Karpas-422 (cell line): ENCODE data around the gene MAPRE3. TPM values are rescaled to one million over a fixed set of nuclear protein-coding genes. Genes with fewer than 3 reads are reported as not detected.

ENCODE experiments used
- DNase-seq: peaks from one replicate; pipeline ENCODE4 v3.0.0-alpha.2; 2015
- H2AFZ ChIP-seq: fragments of 200-600 bp; sonication (generic); 2 replicates; pipeline ENCODE4 v1.6.1; 2014; ENCODE audit warnings: antibody characterized with exemption, low read length, mixed read lengths
- H3K27ac ChIP-seq: fragments of 200-600 bp; sonication (generic); 2 replicates; pipeline ENCODE4 v1.5.1; 2014; ENCODE audit warnings: mild to moderate bottlenecking, low read length, moderate library complexity
- H3K27me3 ChIP-seq: fragments of 200-600 bp; sonication (generic); 2 replicates; pipeline ENCODE4 v1.6.1; 2014; ENCODE audit warnings: low read length, mixed read lengths
- H3K36me3 ChIP-seq: fragments of 200-600 bp; sonication (generic); 2 replicates; pipeline ENCODE4 v1.6.1; 2014; ENCODE audit warnings: low read length, mixed read lengths; ENCODE audit not compliant: insufficient read depth
- H3K4me1 ChIP-seq: fragments of 200-600 bp; sonication (generic); 2 replicates; pipeline ENCODE4 v1.6.1; 2014; ENCODE audit warnings: mild to moderate bottlenecking, low read length, mixed read lengths
- H3K4me2 ChIP-seq: fragments of 200-600 bp; sonication (generic); 2 replicates; pipeline ENCODE4 v1.6.1; 2014; ENCODE audit warnings: low read length, low read depth, mild to moderate bottlenecking; ENCODE audit not compliant: poor library complexity, severe bottlenecking
- H3K4me3 ChIP-seq: fragments of 200-600 bp; sonication (generic); 2 replicates; pipeline ENCODE4 v1.5.1; 2014; ENCODE audit warnings: mild to moderate bottlenecking, antibody characterized with exemption, low read length, mixed read lengths
- H3K79me2 ChIP-seq: fragments of 200-600 bp; sonication (generic); 2 replicates; pipeline ENCODE4 v1.6.1; 2014; ENCODE audit warnings: mild to moderate bottlenecking, low read length, mixed read lengths
- H3K9ac ChIP-seq: fragments of 200-600 bp; sonication (generic); 2 replicates; pipeline ENCODE4 v1.6.0; 2014; ENCODE audit warnings: low read length
- H3K9me2 ChIP-seq: fragments of 200-600 bp; sonication (generic), shearing (Covaris generic); replicated peaks from 2 replicates; pipeline ENCODE4 v1.6.0; 2014; ENCODE audit warnings: mild to moderate bottlenecking, low read length, moderate library complexity; ENCODE audit not compliant: insufficient read depth
- H3K9me3 ChIP-seq: fragments of 300-700, 200-600 bp; sonication (generic); 2 replicates; pipeline ENCODE4 v1.6.1; 2014; ENCODE audit warnings: low read length, mixed read lengths
- H4K20me1 ChIP-seq: fragments of 200-600 bp; sonication (generic); 2 replicates; pipeline ENCODE4 v1.6.1; 2014; ENCODE audit warnings: mild to moderate bottlenecking, antibody characterized with exemption, low read length, low read depth; ENCODE audit not compliant: insufficient read depth
- total RNA-seq: library from RNA; depleted of rRNA; stranded (reverse); fragments of >200 nt; shearing (Covaris generic); gene quantifications from 2 replicates; pipeline ENCODE4 v1.2.3, GENCODE V29; 2014; ENCODE audit warnings: low replicate concordance

The MAPRE3 gene
- total RNA-seq, 1 experiment from 2014 or later, result 0.30 TPM

DNA sequence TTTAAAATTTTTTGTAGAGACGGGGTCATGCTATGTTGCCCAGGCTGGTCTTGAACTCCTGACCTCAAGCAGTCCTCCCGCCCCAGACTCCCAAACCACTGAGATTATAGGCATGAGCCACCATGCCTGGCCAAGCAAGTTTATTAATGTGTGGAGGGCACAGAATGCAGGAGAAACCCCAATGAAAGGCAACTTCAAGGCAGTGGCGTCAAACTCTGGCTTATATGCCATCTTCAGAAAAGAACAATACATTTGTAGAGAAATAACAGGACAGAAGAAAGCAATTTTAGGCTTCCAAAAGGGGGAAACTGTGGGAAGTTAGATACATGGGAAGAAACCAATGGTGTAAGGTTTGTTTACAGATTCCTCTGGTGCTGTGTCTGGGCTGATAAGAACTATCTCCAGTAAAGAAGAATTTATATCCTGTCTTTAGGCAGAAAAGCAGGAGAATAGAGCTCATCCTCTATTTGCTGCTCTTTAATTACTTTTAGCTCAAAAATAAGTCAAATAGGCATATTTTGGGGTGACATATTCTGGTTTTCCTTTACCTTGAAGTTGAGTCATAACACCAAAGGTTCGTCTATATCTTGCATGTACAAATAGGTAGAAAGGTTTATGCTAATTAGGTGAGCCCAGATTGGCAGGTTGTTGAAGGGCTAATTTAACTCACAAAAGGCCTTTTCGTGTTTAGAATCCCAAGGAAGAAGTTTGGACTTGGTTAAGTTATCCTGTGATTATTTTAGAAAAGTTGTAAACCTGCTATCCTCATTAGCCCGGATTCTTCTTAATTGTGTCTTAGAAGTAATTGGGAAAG, 36.4 kb downstream of the MAPRE3 start:
- no peaks in the 10 kb centered on the region for H3K79me2 ChIP-seq
- no peaks in the 10 kb centered on the region for H3K36me3 ChIP-seq
- H2AFZ ChIP-seq, result no peak overlapping the region
- H3K4me1 ChIP-seq, result no peaks in the 10 kb centered on the region
- H3K9me3 ChIP-seq, result no peaks in the 10 kb centered on the region
- no peak overlapping the region for H3K9ac ChIP-seq
- H3K9me2 ChIP-seq, result no peaks in the 10 kb centered on the region
- no peak overlapping the region for H3K4me3 ChIP-seq
- DNase-seq, result no peak
- H3K27me3 ChIP-seq, result peaks cover 2% of the 10 kb centered on the region; the same call in 1 of the 2 replicates
- no peaks in the 10 kb centered on the region for H4K20me1 ChIP-seq
- no peak overlapping the region for H3K4me2 ChIP-seq
- H3K27ac ChIP-seq, result no peak overlapping the region

DNA sequence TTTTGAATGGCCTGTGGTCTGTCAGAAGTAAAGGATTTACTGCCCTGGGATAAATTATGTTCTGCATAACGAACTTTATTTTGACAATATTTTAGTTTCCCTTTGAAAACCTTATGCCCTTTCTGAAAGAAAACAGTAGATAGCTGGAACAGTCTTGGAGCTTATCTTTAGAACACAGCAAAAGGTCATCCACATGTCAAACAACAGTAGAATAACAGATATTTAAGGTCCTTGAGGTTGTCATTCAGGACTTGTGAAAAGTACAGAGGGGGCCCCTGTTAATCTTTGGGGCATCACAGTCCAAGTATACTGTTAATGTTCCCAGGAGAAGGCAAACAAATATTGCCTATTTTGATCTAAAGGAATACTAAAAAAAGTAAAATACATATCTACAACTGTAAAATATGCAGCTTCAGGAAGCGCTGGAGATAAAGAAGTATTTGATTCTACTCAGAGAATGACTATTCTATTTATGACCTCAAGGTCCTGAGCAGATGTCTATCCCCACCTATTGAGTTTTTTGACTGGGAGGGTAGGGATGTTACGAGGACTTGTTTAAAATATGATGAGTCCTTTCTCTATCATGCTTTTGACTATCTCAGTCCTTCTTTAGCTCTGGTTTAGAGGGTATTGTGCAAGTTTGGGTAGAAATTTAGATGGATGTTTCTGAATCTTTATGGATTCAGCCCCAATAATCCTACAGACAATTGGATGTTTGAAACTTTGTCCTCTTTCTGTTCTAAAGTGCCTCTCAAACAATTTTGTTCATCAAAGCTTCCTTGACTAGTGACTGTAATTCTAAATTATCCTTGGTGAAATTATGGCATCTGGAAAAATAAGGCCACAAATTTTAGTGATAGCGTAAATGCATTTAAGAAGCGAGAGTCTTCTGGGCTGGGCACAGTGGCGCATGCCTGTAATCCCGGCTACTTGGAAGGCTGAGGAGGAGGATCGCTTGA, 37.3 kb downstream of the MAPRE3 start:
- Histone ChIP-seq H3K9me2 (no peaks in the 10 kb centered on the region), H4K20me1 (no peaks in the 10 kb centered on the region), H3K4me3 (no peak overlapping the region), H3K9me3 (no peaks in the 10 kb centered on the region), H3K27me3 (peaks cover 2% of the 10 kb centered on the region; the same call in 1 of the 2 replicates), H3K27ac (no peak overlapping the region), H3K79me2 (no peaks in the 10 kb centered on the region), H3K4me1 (no peaks in the 10 kb centered on the region), H2AFZ (no peak overlapping the region), H3K4me2 (no peak overlapping the region), H3K9ac (no peak overlapping the region), H3K36me3 (no peaks in the 10 kb centered on the region)
- no peak for DNase-seq

DNA sequence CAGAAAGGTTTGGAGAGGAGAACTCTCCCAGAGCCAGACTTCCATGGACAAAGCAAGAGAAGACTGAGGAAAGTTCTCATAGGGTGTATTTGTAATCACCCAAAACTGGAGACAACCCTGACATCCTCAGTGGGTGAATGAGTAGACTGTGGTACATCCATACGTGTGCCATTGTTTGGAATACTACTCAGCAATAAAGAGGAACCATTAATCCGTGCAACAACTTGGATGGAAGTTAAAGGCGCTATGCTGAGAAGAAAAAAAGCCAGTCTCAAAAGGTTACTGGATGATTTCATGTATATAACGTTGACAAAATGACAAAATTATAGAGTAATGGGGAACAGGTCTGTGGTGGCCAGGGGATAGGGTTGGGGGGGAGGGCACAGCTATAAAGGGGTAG, 38.2 kb downstream of the MAPRE3 start:
- no peak overlapping the region for H3K27ac ChIP-seq

DNA sequence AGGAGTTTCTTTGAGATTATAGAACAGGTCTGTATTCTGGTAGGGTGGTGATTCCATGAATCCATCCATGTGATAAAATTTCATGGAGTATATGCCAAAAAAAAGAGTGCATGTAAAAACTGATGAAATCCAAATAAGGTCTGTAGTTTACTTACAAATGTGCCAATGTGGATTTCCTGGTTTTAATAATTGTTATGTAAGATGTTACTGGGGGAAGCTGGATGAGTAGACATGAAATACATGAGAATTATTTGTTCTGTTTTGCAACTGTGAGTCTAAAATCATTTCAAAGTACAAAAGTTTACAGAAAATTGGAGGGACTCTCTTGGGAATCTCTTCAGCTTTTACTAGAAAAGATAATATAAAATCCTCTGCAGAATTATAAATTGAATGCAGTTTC, 38.6 kb downstream of the MAPRE3 start:
- Histone ChIP-seq H3K4me2 (no peak overlapping the region), H2AFZ (no peak overlapping the region), H3K27me3 (peaks cover 2% of the 10 kb centered on the region; the same call in 1 of the 2 replicates), H3K9me3 (no peaks in the 10 kb centered on the region), H3K27ac (no peak overlapping the region), H3K9ac (no peak overlapping the region), H3K9me2 (no peaks in the 10 kb centered on the region), H4K20me1 (no peaks in the 10 kb centered on the region), H3K79me2 (no peaks in the 10 kb centered on the region), H3K36me3 (no peaks in the 10 kb centered on the region), H3K4me1 (no peaks in the 10 kb centered on the region), H3K4me3 (no peak overlapping the region)
- no peak for DNase-seq

More for the DNA sequence above, 38.2 kb downstream of the MAPRE3 start:
- DNase-seq, result no peak
- Histone ChIP-seq H3K4me1 (no peaks in the 10 kb centered on the region), H3K79me2 (no peaks in the 10 kb centered on the region), H3K4me3 (no peak overlapping the region), H3K4me2 (no peak overlapping the region), H3K36me3 (no peaks in the 10 kb centered on the region), H3K9me3 (no peaks in the 10 kb centered on the region), H3K27me3 (peaks cover 2% of the 10 kb centered on the region; the same call in 1 of the 2 replicates), H2AFZ (no peak overlapping the region), H3K9ac (no peak overlapping the region), H4K20me1 (no peaks in the 10 kb centered on the region), H3K9me2 (no peaks in the 10 kb centered on the region)

DNA sequence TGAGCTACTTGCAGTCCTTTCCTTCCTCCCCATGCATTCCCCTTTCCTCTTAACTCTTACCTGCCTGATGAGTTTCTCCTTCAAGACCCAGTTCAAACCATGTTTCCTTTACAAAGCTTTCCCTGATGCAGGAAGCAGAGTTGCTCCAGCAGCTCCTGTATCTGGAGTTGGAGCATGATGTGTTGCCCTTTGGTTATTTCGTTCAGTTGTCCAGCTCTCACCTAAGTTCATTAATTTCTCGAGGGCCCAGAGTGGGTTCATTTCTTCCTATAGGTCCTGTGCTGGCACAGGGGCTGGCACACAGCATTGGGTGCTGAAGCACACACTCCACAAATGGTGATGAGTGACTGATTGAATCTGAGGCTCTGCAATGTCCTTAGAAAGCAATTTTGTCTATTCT, 39.3 kb downstream of the MAPRE3 start:
- Histone ChIP-seq H4K20me1 (no peaks in the 10 kb centered on the region), H3K27ac (no peak overlapping the region), H3K9me2 (no peaks in the 10 kb centered on the region), H2AFZ (no peak overlapping the region), H3K27me3 (peaks cover 2% of the 10 kb centered on the region; the same call in 1 of the 2 replicates), H3K4me3 (no peak overlapping the region), H3K4me1 (no peaks in the 10 kb centered on the region), H3K36me3 (no peaks in the 10 kb centered on the region), H3K9me3 (no peaks in the 10 kb centered on the region), H3K79me2 (no peaks in the 10 kb centered on the region), H3K9ac (no peak overlapping the region), H3K4me2 (no peak overlapping the region)
- DNase-seq, result no peak

DNA sequence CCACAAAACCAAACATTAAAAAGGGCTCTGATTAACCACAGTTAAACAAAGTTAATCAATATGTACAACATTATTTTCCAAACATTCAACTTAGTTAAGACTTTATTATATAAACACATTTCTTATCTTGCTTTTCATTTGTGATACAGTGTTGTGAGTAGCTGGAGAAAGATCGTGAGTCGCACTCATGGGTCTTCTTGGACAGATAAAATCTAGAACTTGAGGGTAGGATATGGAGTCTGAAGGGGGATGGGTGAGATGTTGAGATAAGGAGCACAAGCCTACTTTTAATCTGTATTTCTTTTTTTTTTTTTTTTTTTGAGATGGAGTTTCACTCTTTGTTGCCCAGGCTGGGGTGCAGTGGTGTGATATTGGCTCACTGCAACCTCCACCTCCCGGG, 39.7 kb downstream of the MAPRE3 start:
- Histone ChIP-seq H3K4me2 (no peak overlapping the region), H3K9me2 (no peaks in the 10 kb centered on the region), H3K4me3 (no peak overlapping the region), H4K20me1 (no peaks in the 10 kb centered on the region), H3K36me3 (no peaks in the 10 kb centered on the region), H3K27me3 (peaks cover 2% of the 10 kb centered on the region; the same call in 1 of the 2 replicates), H3K27ac (no peak overlapping the region), H3K79me2 (no peaks in the 10 kb centered on the region), H3K9ac (no peak overlapping the region), H3K4me1 (no peaks in the 10 kb centered on the region), H2AFZ (no peak overlapping the region), H3K9me3 (no peaks in the 10 kb centered on the region)
- DNase-seq, result no peak

DNA sequence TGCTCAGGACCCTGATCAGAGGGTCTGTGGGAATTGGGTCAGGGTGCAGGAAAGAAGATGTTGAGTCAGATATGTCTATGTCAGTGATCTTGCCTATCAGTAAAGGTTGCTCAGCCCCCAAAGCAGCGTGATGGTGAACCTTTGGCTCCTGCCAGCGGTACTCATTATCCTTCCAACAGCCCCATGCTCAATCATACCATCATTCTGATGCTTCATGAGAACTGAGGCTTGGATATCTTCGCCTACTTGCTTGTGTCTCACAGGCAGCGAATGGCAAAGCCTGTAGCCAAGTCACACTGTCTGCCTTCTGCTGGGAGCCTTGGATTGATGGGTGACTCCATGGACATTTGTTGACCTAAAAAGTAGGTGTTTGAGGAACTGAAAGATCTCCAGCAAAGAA, 43.3 kb downstream of the MAPRE3 start:
- Histone ChIP-seq H3K4me3 (no peak overlapping the region), H3K4me2 (no peak overlapping the region), H3K9me3 (no peaks in the 10 kb centered on the region), H3K27ac (no peak overlapping the region), H3K9ac (no peak overlapping the region), H3K4me1 (peaks cover 15% of the 10 kb centered on the region), H3K36me3 (no peaks in the 10 kb centered on the region), H3K9me2 (no peaks in the 10 kb centered on the region), H4K20me1 (no peaks in the 10 kb centered on the region), H3K79me2 (no peaks in the 10 kb centered on the region), H2AFZ (no peak overlapping the region), H3K27me3 (peaks cover under 1% of the 10 kb centered on the region; the same call in 1 of the 2 replicates)
- DNase-seq, result no peak
